IMR-90 (cell line): ENCODE data around the gene EPN3. TPM values are rescaled to one million over a fixed set of nuclear protein-coding genes. Genes with fewer than 3 reads are reported as not detected.

Experiments used
- ATAC-seq: fragments of 200-7000 bp; cut with Tn5 transposase; 2 replicates; pipeline ENCODE4 v1.9.1; 2020; ENCODE audit warnings: low read depth, mild to moderate bottlenecking, moderate library complexity
- BruUV-seq: library from RNA; stranded (reverse); fragments of 400-500 nt; replicated peaks from 2 replicates; lab custom pipeline; 2021; lab: Mats Ljungman, UMichigan
- CTCF ChIA-PET: fragments of 300-600 bp; formaldehyde crosslinking; extraction: SDS; loops from one replicate; lab custom pipeline; 2021; ENCODE audit warnings: antibody characterized with exemption; lab: Yijun Ruan, JAX
- POLR2A ChIA-PET: fragments of 300-600 bp; sonication (Branson Sonifier 250); formaldehyde crosslinking; loops from one replicate; lab custom pipeline; 2022; ENCODE audit warnings: antibody characterized with exemption; ENCODE audit not compliant: unreplicated experiment; lab: Charles Lee
- DNase-seq: peaks from one replicate; pipeline ENCODE4 v3.0.0; 2013
- H2AFZ ChIP-seq: replicated peaks from 2 replicates; pipeline ENCODE3; 2013; ENCODE audit warnings: low read length, mild to moderate bottlenecking; ENCODE audit not compliant: poor library complexity
- H2AK5ac ChIP-seq: 2 replicates; pipeline ENCODE4 v1.6.1; 2013; ENCODE audit warnings: low read depth, low read length, inconsistent platforms
- H2AK9ac ChIP-seq: replicated peaks from 2 replicates; pipeline ENCODE3; 2013; ENCODE audit warnings: mild to moderate bottlenecking, low read depth, low read length, moderate library complexity; ENCODE audit not compliant: poor library complexity
- H2BK120ac ChIP-seq: 2 replicates; pipeline ENCODE4 v1.6.1; 2013; ENCODE audit warnings: low read depth, low read length, inconsistent platforms
- H2BK15ac ChIP-seq: 3 replicates; pipeline ENCODE4 v1.6.1; 2013; ENCODE audit warnings: low read depth, low read length, inconsistent platforms
- H2BK20ac ChIP-seq: 2 replicates; pipeline ENCODE4 v1.6.1; 2013; ENCODE audit warnings: low read depth, mild to moderate bottlenecking, inconsistent platforms, low read length, moderate library complexity
- H2BK5ac ChIP-seq: 2 replicates; pipeline ENCODE4 v1.6.1; 2013; ENCODE audit warnings: mild to moderate bottlenecking, low read depth, low read length, inconsistent platforms; ENCODE audit not compliant: poor library complexity, severe bottlenecking
- H3K14ac ChIP-seq: replicated peaks from 2 replicates; pipeline ENCODE4 v1.6.1; 2013; ENCODE audit warnings: low read depth, low read length, inconsistent platforms
- H3K18ac ChIP-seq: 2 replicates; pipeline ENCODE4 v1.6.1; 2013; ENCODE audit warnings: low read depth, low read length, control low read depth
- H3K23ac ChIP-seq: 2 replicates; pipeline ENCODE4 v1.6.1; 2013; ENCODE audit warnings: low read depth, low read length, inconsistent platforms
- H3K27ac ChIP-seq: 2 replicates; pipeline ENCODE4 v1.5.1; 2013; ENCODE audit warnings: mild to moderate bottlenecking, control low read depth, low read length; ENCODE audit not compliant: insufficient read depth
- H3K27me3 ChIP-seq: 2 replicates; pipeline ENCODE4 v1.6.1; 2013; ENCODE audit warnings: low read length; ENCODE audit not compliant: control insufficient read depth, insufficient read depth
- H3K36me3 ChIP-seq: 2 replicates; pipeline ENCODE4 v1.6.1; 2013; ENCODE audit warnings: low read length, mixed read lengths; ENCODE audit not compliant: control insufficient read depth, insufficient read depth
- H3K4ac ChIP-seq: 2 replicates; pipeline ENCODE4 v1.6.1; 2013; ENCODE audit warnings: low read depth, low read length, inconsistent platforms
- H3K4me1 ChIP-seq: 2 replicates; pipeline ENCODE4 v1.6.1; 2013; ENCODE audit warnings: low read length, mixed read lengths; ENCODE audit not compliant: control insufficient read depth, insufficient read depth
- H3K4me2 ChIP-seq: 2 replicates; pipeline ENCODE4 v1.6.1; 2013; ENCODE audit warnings: low read depth, mild to moderate bottlenecking, control low read depth, low read length, moderate library complexity
- H3K4me3 ChIP-seq: 2 replicates; pipeline ENCODE4 v1.5.1; 2013; ENCODE audit warnings: low read depth, mild to moderate bottlenecking, control low read depth, low read length, moderate library complexity; ENCODE audit not compliant: insufficient read depth
- H3K56ac ChIP-seq: 2 replicates; pipeline ENCODE4 v1.6.1; 2013; ENCODE audit warnings: low read length, inconsistent platforms; ENCODE audit not compliant: insufficient read depth; ENCODE audit errors: extremely low read depth
- H3K79me1 ChIP-seq, 2 experiments: 2 replicates each; pipeline ENCODE4 v1.6.1; 2013; ENCODE audit warnings: low read length in 2 of 2, inconsistent platforms in 1 of 2, low read depth in 1 of 2
- H3K9ac ChIP-seq: 2 replicates; pipeline ENCODE4 v1.6.1; 2013; ENCODE audit warnings: low read depth, low read length, control low read depth
- H3K9me1 ChIP-seq: 2 replicates; pipeline ENCODE4 v1.6.1; 2013; ENCODE audit warnings: low read length, inconsistent platforms; ENCODE audit not compliant: insufficient read depth
- H3K9me3 ChIP-seq: 2 replicates; pipeline ENCODE4 v1.6.1; 2013; ENCODE audit warnings: low read length; ENCODE audit not compliant: control insufficient read depth, insufficient read depth
- H4K20me1 ChIP-seq: 2 replicates; pipeline ENCODE4 v1.6.1; 2013; ENCODE audit warnings: low read length, inconsistent platforms; ENCODE audit not compliant: insufficient read depth
- H4K5ac ChIP-seq: 2 replicates; pipeline ENCODE4 v1.6.1; 2013; ENCODE audit warnings: mild to moderate bottlenecking, low read depth, low read length, control low read depth
- H4K8ac ChIP-seq, 2 experiments: 2 replicates each; pipeline ENCODE4 v1.6.1; 2013; ENCODE audit warnings: low read depth in 2 of 2, low read length in 2 of 2, control low read depth in 1 of 2, inconsistent platforms in 1 of 2
- H4K91ac ChIP-seq: 2 replicates; pipeline ENCODE4 v1.6.1; 2013; ENCODE audit warnings: low read depth, low read length, inconsistent platforms; ENCODE audit not compliant: insufficient read depth
- BHLHE40 ChIP-seq: fragments of 150-350 bp; IDR thresholded peaks from 2 replicates; pipeline ENCODE4 v1.6.1; 2016; ENCODE audit warnings: mild to moderate bottlenecking, low read depth, low read length
- CEBPB ChIP-seq: IDR thresholded peaks from 2 replicates; pipeline ENCODE4 v1.6.1; 2012; ENCODE audit warnings: low read depth, low read length, improper control_type of control experiment
- CHD1 ChIP-seq: IDR thresholded peaks from 2 replicates; pipeline ENCODE4 v1.6.1; 2012; ENCODE audit warnings: low read depth, low read length, improper control_type of control experiment
- CTCF ChIP-seq: conservative IDR thresholded peaks from 2 replicates; pipeline ENCODE4 v1.5.1; 2012; ENCODE audit warnings: mild to moderate bottlenecking, low read depth, low read length, improper control_type of control experiment
- FOS ChIP-seq: fragments of 150-350 bp; IDR thresholded peaks from 2 replicates; pipeline ENCODE4 v1.6.1; 2016; ENCODE audit warnings: low read depth, low read length
- MAFK ChIP-seq: IDR thresholded peaks from 2 replicates; pipeline ENCODE4 v1.6.1; 2012; ENCODE audit warnings: low read depth, low read length, improper control_type of control experiment
- MAZ ChIP-seq: IDR thresholded peaks from 2 replicates; pipeline ENCODE4 v1.6.1; 2012; ENCODE audit warnings: low read depth, mild to moderate bottlenecking, low read length, improper control_type of control experiment, moderate library complexity, borderline replicate concordance
- MXI1 ChIP-seq: IDR thresholded peaks from 2 replicates; pipeline ENCODE4 v1.6.1; 2012; ENCODE audit warnings: low read depth, mild to moderate bottlenecking, low read length, moderate library complexity, borderline replicate concordance
- NFE2L2 ChIP-seq: fragments of 150-350 bp; IDR thresholded peaks from 2 replicates; pipeline ENCODE4 v1.6.1; 2016; ENCODE audit warnings: low read depth, mild to moderate bottlenecking, low read length
- POLR2A ChIP-seq: IDR thresholded peaks from 2 replicates; pipeline ENCODE4 v1.6.1; 2012; ENCODE audit warnings: mild to moderate bottlenecking, low read depth, low read length
- RAD21 ChIP-seq: IDR thresholded peaks from 2 replicates; pipeline ENCODE4 v1.6.1; 2012; ENCODE audit warnings: low read length, improper control_type of control experiment
- RCOR1 ChIP-seq: IDR thresholded peaks from 2 replicates; pipeline ENCODE4 v1.6.1; 2012; ENCODE audit warnings: mild to moderate bottlenecking, low read length, improper control_type of control experiment; ENCODE audit not compliant: insufficient replicate concordance
- RFX5 ChIP-seq: IDR thresholded peaks from 2 replicates; pipeline ENCODE4 v1.8.0; 2012; ENCODE audit warnings: low read depth, mild to moderate bottlenecking, low read length, moderate library complexity
- SMC3 ChIP-seq: fragments of 150-350 bp; IDR thresholded peaks from 2 replicates; pipeline ENCODE4 v1.6.1; 2016; ENCODE audit warnings: low read depth, mild to moderate bottlenecking, antibody characterized with exemption, low read length, moderate library complexity
- WGBS, 2 experiments: methylation state at CpG; one replicate each; pipeline versions ENCODE4 v1.1.5 to v1.1.7; 2013; ENCODE audit warnings: missing lambda C conversion rate in 2 of 2; ENCODE audit not compliant: insufficient read length in 1 of 2; ENCODE audit errors: extremely low coverage in 2 of 2; 5-methylcytosine and 5-hydroxymethylcytosine counted together
- dilution Hi-C: fragments of 300-500 bp; cut with HindIII; formaldehyde crosslinking; loops from one replicate; pipeline ENCODE4 v1.14.3; 2018; ENCODE audit warnings: low sequenced_read_pairs; ENCODE audit not compliant: unreplicated experiment
- in situ Hi-C: fragments of 300-500 bp; cut with MboI; formaldehyde crosslinking; loops from 3 replicates; pipeline ENCODE4 v1.14.3; 2019; ENCODE audit warnings: low sequenced_read_pairs, inconsistent platforms, mixed read lengths
- intact Hi-C: fragments of 100-400 bp; cut with micrococcal nuclease; formaldehyde crosslinking; loops from 2 replicates; pipeline ENCODE4 v1.10.0; 2022
- polyA plus RNA-seq, 3 experiments: library from polyadenylated mRNA; depleted of rRNA; stranded (reverse); fragments of >200 nt; gene quantifications; 2 replicates each; pipeline ENCODE4 v1.2.3, GENCODE V29; 2012; ENCODE audit warnings: low replicate concordance in 1 of 3
- total RNA-seq: library from RNA; depleted of rRNA; stranded (reverse); fragments of >200 nt; gene quantifications from 2 replicates; pipeline ENCODE4 v1.2.3, GENCODE V29; 2012
- TF ChIP-seq, protein P1 (sequence below): fragments of 150-350 bp; IDR thresholded peaks from 2 replicates; pipeline ENCODE4 v1.6.1; 2016; ENCODE audit warnings: low read depth, mild to moderate bottlenecking, low read length, moderate library complexity, borderline replicate concordance
- TF ChIP-seq, protein P2 (sequence below): fragments of 150-350 bp; IDR thresholded peaks from 2 replicates; pipeline ENCODE4 v1.6.1; 2017; ENCODE audit warnings: mild to moderate bottlenecking, antibody characterized with exemption, low read length, low read depth

EPN3 gene
- total and polyA plus RNA-seq, 2 of the 4 experiments (the other 2 are of a cell fraction), result 0.09 TPM; not detected in 1

GRCh38 chr17:50572541-50572940 lies 40.0 kb downstream of the EPN3 start:
- peaks cover 48% of the 10 kb centered on the region for H3K27me3 ChIP-seq
- no peak overlapping the region for H3K4ac ChIP-seq
- H3K36me3 ChIP-seq, result no peaks in the 10 kb centered on the region
- no peak overlapping the region for H2BK5ac ChIP-seq
- H3K9me1 ChIP-seq, result no peaks in the 10 kb centered on the region
- 94% methylated on average over 11 of the region's 20 CpGs; no CpG with 5 or more reads in 1 of the 2 experiments for whole genome bisulfite sequencing, 2 experiments
- dilution Hi-C loops, result no loop called here
- H3K4me2 ChIP-seq, result no peak overlapping the region
- H2AK5ac ChIP-seq, result no peak overlapping the region
- no peak overlapping the region for H2AFZ ChIP-seq
- H3K27ac ChIP-seq, result no peak overlapping the region
- no peak overlapping the region for H3K4me3 ChIP-seq
- H2BK20ac ChIP-seq, result no peak overlapping the region
- no peak overlapping the region for H4K8ac ChIP-seq
- no peak overlapping the region for H2AK9ac ChIP-seq
- no peak overlapping the region for H3K56ac ChIP-seq
- H3K4me1 ChIP-seq, result no peaks in the 10 kb centered on the region
- ChIA-PET POLR2A (no interaction called here), CTCF (no interaction called here)
- TF ChIP-seq, protein P1, sequence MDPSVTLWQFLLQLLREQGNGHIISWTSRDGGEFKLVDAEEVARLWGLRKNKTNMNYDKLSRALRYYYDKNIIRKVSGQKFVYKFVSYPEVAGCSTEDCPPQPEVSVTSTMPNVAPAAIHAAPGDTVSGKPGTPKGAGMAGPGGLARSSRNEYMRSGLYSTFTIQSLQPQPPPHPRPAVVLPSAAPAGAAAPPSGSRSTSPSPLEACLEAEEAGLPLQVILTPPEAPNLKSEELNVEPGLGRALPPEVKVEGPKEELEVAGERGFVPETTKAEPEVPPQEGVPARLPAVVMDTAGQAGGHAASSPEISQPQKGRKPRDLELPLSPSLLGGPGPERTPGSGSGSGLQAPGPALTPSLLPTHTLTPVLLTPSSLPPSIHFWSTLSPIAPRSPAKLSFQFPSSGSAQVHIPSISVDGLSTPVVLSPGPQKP, result no peak
- TF ChIP-seq, protein P2, sequence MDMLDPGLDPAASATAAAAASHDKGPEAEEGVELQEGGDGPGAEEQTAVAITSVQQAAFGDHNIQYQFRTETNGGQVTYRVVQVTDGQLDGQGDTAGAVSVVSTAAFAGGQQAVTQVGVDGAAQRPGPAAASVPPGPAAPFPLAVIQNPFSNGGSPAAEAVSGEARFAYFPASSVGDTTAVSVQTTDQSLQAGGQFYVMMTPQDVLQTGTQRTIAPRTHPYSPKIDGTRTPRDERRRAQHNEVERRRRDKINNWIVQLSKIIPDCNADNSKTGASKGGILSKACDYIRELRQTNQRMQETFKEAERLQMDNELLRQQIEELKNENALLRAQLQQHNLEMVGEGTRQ, result no peak
- no peak for TF ChIP-seq RFX5
- TF ChIP-seq BHLHE40, result no peak
- TF ChIP-seq NFE2L2, result no peak
- no peak for TF ChIP-seq RAD21
- TF ChIP-seq CEBPB, result no peak
- no peak for TF ChIP-seq RCOR1
- TF ChIP-seq MAZ, result no peak
- TF ChIP-seq CHD1, result no peak
- TF ChIP-seq POLR2A, result no peak
- no peak for TF ChIP-seq MXI1
- no peak for TF ChIP-seq SMC3
- no peak for TF ChIP-seq FOS
- TF ChIP-seq MAFK, result no peak
- no peak for TF ChIP-seq CTCF
- no peak overlapping the region for H4K5ac ChIP-seq
- no peak overlapping the region for H2BK15ac ChIP-seq
- H3K18ac ChIP-seq, result no peak overlapping the region
- ATAC-seq (no peak), DNase-seq (no peak)
- no peak overlapping the region for H3K14ac ChIP-seq
- H3K79me1 ChIP-seq, result no peaks in the 10 kb centered on the region
- H2BK120ac ChIP-seq, result no peak overlapping the region
- intact Hi-C loops, result no loop called here
- no TSS peak for BruUV-seq
- H4K20me1 ChIP-seq, result no peaks in the 10 kb centered on the region
- in situ Hi-C loops, result no loop called here
- H3K9me3 ChIP-seq, result no peaks in the 10 kb centered on the region
- no peak overlapping the region for H4K91ac ChIP-seq
- H3K23ac ChIP-seq, result no peak overlapping the region
- no peak overlapping the region for H3K9ac ChIP-seq
